Right cardiac atrium (tissue), 5 donors: ENCODE measurements around the gene ABCG1. TPM values are rescaled to one million over a fixed set of nuclear protein-coding genes. Genes with fewer than 3 reads are reported as not detected.
A peak's percentile ranks its signal among the peaks of the same experiment; 100 is the strongest.

Experiments
- ATAC-seq, 2 donors: fragments of 200-7000 bp; cut with Tn5 transposase; one replicate each; pipeline versions ENCODE4 v1.8.0 to v1.9.1; 2020; ENCODE audit warnings: moderate library complexity in 2 of 2, mild to moderate bottlenecking in 1 of 2
- DNase-seq, 3 donors: peaks; one replicate each; pipeline ENCODE4 v3.0.0-alpha.2; 2020
- H3K27ac ChIP-seq: one replicate; pipeline ENCODE4 v1.5.1; 2013; ENCODE audit warnings: mild to moderate bottlenecking, low read length, control low read depth, moderate library complexity
- H3K27me3 ChIP-seq: one replicate; pipeline ENCODE4 v1.6.1; 2013; ENCODE audit not compliant: control insufficient read depth, insufficient read depth
- H3K4me1 ChIP-seq: one replicate; pipeline ENCODE4 v1.6.1; 2013; ENCODE audit warnings: low read length; ENCODE audit not compliant: control insufficient read depth, insufficient read depth
- H3K4me3 ChIP-seq: one replicate; pipeline ENCODE4 v1.5.1; 2013; ENCODE audit warnings: low read length, control low read depth
- H3K9me3 ChIP-seq: one replicate; pipeline ENCODE4 v1.6.1; 2013; ENCODE audit warnings: low read length; ENCODE audit not compliant: control insufficient read depth
- WGBS: extraction: QIAGEN DNeasy Blood & Tissue Kit; methylation state at CpG from one replicate; pipeline ENCODE4 v1.1.7; 2013; 5-methylcytosine and 5-hydroxymethylcytosine counted together
- intact Hi-C, 4 donors: fragments of 100-400 bp; cut with DNase I; formaldehyde crosslinking; loops; one replicate each; pipeline versions ENCODE4 v1.11.0 to v1.14.0; 2022 to 2023
- polyA plus RNA-seq: library from polyadenylated mRNA; stranded (reverse); fragments of 200-250 nt; gene quantifications from one replicate; pipeline ENCODE4 v1.2.3, GENCODE V29; 2013
- total RNA-seq, 4 donors: library from RNA; stranded (reverse); fragmentation: NEBNext Ultra II Directional; extraction: Animal tissue kit (Norgen Biotek cat#: 25700); gene quantifications; one replicate each; pipeline ENCODE4 v1.2.1, GENCODE V29; 2021
- donor health status: healthy with polysubstance abuse.
- donor health status: DM: no; HTN: yes; CAD: no.
- donor health status: DM: no; HTN: no; CAD: no.
- donor health status: DM: no; HTN: yes; CAD: no; lungs with severe emphysema.
- donor health status: DM: yes; HTN: yes; CAD: no.

Gene ABCG1
- total and polyA plus RNA-seq, 5 donors, result 3.6 to 11.5 (median 5.7) TPM

DNA sequence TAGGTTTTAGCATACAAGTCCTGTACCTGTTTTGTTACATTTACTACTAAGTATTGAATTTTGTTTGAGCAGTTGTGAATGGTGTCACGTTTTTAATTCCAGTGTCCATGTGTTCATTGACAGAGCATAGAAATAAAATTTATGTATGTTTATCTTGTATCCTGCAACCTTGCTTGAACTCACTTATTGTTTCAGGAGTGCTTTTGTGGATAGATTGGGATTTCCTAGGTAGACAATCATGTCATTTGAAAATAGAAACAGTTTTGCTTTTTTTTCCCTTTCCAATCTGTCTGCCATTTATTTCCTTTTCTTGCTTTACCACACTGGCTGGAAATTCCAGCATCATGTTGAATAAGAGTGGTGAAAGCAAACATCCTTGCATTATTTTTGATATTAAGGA is 15.0 kb upstream of the ABCG1 start:
- 53% methylated on average over 1 of the region's 1 CpG for WGBS
- no peaks in the 10 kb centered on the region for H3K27me3 ChIP-seq
- intact Hi-C loops, result no loop called here
- H3K9me3 ChIP-seq, result no peaks in the 10 kb centered on the region
- ATAC-seq, result no peak
- H3K4me1 ChIP-seq, result no peaks in the 10 kb centered on the region
- no peak overlapping the region for H3K27ac ChIP-seq
- no peak overlapping the region for H3K4me3 ChIP-seq
- DNase-seq, result no peak

DNA sequence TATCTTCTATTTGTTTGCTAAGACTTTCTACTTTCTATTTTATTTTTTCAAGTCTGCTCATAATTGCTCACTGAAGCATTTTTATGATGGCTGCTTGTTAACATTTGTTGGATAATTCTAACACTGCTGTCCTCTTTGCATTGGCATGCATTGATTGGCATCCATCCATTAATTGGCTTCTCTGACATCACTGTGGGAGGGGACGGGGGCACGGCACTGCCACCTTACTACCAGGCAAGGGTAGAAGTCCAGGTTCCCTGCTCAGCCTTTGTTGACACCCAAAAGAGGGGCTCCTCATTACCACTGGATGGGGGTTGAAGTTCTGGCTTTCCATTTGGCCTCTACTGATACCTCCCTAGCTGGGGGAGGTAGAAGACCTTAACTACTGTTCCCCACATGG is 11.5 kb upstream of the ABCG1 start:
- Histone ChIP-seq H3K27ac (no peak overlapping the region), H3K4me3 (no peak overlapping the region), H3K27me3 (no peaks in the 10 kb centered on the region), H3K4me1 (no peaks in the 10 kb centered on the region), H3K9me3 (no peaks in the 10 kb centered on the region)
- DNase-seq (no peak), ATAC-seq (no peak)
- WGBS, result 93% methylated on average over 2 of the region's 2 CpGs
- intact Hi-C loops, result no loop called here

DNA sequence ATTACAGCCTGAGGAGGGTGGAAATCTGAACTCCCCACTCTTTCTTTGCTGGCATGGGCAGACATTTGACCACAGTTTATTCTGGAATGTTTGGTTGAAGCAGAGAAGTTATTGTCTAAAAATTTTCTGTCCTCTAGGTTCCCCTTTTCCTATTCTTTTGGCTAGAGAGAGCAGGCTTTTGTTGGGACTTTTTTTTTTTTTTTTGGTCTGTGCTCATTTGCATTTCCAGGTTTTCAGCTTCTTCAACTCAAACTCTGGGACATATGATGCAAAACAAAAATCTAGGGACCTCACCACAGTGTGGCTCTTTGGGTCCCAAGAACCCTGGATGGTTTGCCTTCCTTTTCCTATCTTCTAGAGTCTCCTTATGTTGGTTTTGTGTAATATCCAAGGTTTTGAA is 10.9 kb upstream of the ABCG1 start:
- H3K9me3 ChIP-seq, result no peaks in the 10 kb centered on the region
- no peaks in the 10 kb centered on the region for H3K4me1 ChIP-seq
- DNase-seq, result no peak
- intact Hi-C loops, result no loop called here
- no peak overlapping the region for H3K27ac ChIP-seq
- ATAC-seq, result no peak
- H3K4me3 ChIP-seq, result no peak overlapping the region
- H3K27me3 ChIP-seq, result no peaks in the 10 kb centered on the region

DNA sequence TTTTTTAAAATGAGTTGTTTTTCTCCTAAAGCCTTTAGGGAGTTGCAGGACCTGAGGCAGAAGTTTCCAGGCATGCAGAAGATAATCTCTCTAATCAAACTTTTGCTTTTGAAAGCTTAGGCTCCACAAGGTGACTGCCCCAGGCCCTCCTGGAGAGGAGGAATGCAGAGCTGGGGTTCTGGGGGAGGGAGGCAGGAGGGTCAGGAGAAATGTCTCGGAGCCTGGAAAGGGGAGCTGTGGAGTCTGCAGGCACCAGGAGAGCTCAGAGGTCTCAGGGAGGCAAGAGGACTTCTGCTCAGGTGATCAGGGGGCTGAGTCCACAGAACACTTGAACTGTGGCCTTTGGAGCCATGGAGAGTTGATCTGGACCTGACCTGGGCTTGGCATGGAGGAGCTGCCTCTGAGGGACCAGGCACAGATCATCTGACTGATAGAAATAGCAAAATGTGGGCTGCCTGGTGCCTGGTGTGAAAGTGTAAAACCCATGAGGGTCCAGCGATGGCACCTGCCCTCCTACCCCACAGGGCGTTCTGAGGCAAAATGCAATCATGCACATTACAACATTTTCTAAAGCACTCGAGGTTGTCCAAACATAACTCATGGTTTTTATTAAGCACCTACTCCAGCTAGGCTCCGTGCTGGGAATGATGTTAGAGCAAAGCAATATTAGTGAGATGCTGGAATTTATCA is 10.0 kb upstream of the ABCG1 start:
- H3K27ac ChIP-seq, result no peak overlapping the region
- ATAC-seq, result no peak
- no peak for DNase-seq
- 87% methylated on average over 5 of the region's 5 CpGs for WGBS
- intact Hi-C loops, result no loop called here
- H3K4me3 ChIP-seq, result no peak overlapping the region
- H3K4me1 ChIP-seq, result no peaks in the 10 kb centered on the region
- no peaks in the 10 kb centered on the region for H3K27me3 ChIP-seq
- H3K9me3 ChIP-seq, result no peaks in the 10 kb centered on the region

GRCh38 chr21:42209801-42210479 is 9.0 kb upstream of the ABCG1 start:
- 49% methylated on average over 11 of the region's 11 CpGs for WGBS
- ATAC-seq (peak in 1 of 2 donors; percentile 86), DNase-seq (no peak)
- Histone ChIP-seq H3K27ac (no peak overlapping the region), H3K4me1 (no peaks in the 10 kb centered on the region), H3K9me3 (no peaks in the 10 kb centered on the region), H3K27me3 (no peaks in the 10 kb centered on the region), H3K4me3 (no peak overlapping the region)
- intact Hi-C loops, result no loop called here

DNA sequence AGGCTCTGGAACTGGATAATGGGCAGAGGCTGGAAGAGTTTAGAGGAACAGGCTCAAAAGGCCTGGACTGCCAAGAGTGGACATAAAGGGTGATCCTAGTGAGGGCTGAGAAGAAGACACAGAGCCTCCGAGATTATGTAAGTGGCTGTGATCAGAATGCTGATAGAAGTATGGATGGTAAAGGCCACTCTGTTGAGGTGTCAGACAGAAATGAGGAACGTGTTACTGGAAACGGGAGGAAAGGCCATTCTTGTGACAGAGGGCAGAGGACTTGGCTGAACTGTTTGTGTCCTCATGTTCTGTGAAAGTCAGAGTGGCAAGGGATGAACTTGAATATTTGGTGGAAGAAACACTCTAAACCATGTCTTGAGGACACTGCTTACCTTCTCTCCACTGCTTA is 6.7 kb upstream of the ABCG1 start:
- DNase-seq (no peak), ATAC-seq (no peak)
- WGBS, result 65% methylated on average over 3 of the region's 3 CpGs
- Histone ChIP-seq H3K4me1 (no peaks in the 10 kb centered on the region), H3K27me3 (no peaks in the 10 kb centered on the region), H3K9me3 (no peaks in the 10 kb centered on the region), H3K4me3 (no peak overlapping the region), H3K27ac (no peak overlapping the region)
- intact Hi-C loops, result no loop called here

GRCh38 chr21:42213082-42213774 is 5.7 kb upstream of the ABCG1 start:
- intact Hi-C loops, result no loop called here
- H3K9me3 ChIP-seq, result no peaks in the 10 kb centered on the region
- H3K27ac ChIP-seq, result no peak overlapping the region
- H3K4me3 ChIP-seq, result no peak overlapping the region
- 88% methylated on average over 5 of the region's 5 CpGs for WGBS
- H3K27me3 ChIP-seq, result no peaks in the 10 kb centered on the region
- ATAC-seq, result no peak
- H3K4me1 ChIP-seq, result no peaks in the 10 kb centered on the region
- DNase-seq, result no peak

GRCh38 chr21:42214081-42214750 is 4.7 kb upstream of the ABCG1 start:
- Histone ChIP-seq H3K9me3 (no peaks in the 10 kb centered on the region), H3K4me3 (no peak overlapping the region), H3K4me1 (no peaks in the 10 kb centered on the region), H3K27me3 (no peaks in the 10 kb centered on the region), H3K27ac (no peak overlapping the region)
- DNase-seq, result no peak
- 95% methylated on average over 10 of the region's 10 CpGs for WGBS
- no peak for ATAC-seq
- intact Hi-C loops, result no loop called here

- Histone ChIP-seq H3K9me3 (no peaks in the 10 kb centered on the region), H3K4me1 (no peaks in the 10 kb centered on the region), H3K27ac (no peak overlapping the region), H3K4me3 (no peak overlapping the region), H3K27me3 (no peaks in the 10 kb centered on the region)
- no peak for ATAC-seq
- intact Hi-C loops, result no loop called here
- DNase-seq, result no peak
- 94% methylated on average over 5 of the region's 5 CpGs for WGBS
These were observed 4.0 kb upstream of the ABCG1 start for GRCh38 chr21:42214921-42215320.

- WGBS, result 95% methylated on average over 9 of the region's 9 CpGs
- no peak for ATAC-seq
- Histone ChIP-seq H3K27me3 (no peaks in the 10 kb centered on the region), H3K4me1 (no peaks in the 10 kb centered on the region), H3K27ac (no peak overlapping the region), H3K9me3 (no peaks in the 10 kb centered on the region), H3K4me3 (no peak overlapping the region)
- no peak for DNase-seq
- intact Hi-C loops, result no loop called here
These were observed 2.8 kb upstream of the ABCG1 start for GRCh38 chr21:42215942-42216725.
